ENCODE data around the gene CLK4.

The CLK4 gene

DNA sequence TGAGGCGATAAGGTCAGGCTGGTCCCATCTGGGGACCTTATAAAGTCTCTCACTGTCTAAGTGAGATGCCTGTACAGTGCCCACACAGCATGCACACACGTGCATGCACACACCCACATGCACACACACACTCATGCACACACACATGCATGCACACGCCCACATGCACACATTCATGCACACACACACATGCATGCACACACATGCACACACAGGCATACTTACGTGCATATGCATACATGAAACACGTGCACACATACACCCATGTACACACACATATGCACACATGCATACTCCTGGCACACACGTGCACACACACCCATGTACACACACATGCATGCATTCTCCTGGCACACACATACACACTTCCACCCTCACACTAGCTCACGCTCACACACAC, 48.9 kb downstream of the CLK4 start:
- TF ChIP-seq, protein P1, sequence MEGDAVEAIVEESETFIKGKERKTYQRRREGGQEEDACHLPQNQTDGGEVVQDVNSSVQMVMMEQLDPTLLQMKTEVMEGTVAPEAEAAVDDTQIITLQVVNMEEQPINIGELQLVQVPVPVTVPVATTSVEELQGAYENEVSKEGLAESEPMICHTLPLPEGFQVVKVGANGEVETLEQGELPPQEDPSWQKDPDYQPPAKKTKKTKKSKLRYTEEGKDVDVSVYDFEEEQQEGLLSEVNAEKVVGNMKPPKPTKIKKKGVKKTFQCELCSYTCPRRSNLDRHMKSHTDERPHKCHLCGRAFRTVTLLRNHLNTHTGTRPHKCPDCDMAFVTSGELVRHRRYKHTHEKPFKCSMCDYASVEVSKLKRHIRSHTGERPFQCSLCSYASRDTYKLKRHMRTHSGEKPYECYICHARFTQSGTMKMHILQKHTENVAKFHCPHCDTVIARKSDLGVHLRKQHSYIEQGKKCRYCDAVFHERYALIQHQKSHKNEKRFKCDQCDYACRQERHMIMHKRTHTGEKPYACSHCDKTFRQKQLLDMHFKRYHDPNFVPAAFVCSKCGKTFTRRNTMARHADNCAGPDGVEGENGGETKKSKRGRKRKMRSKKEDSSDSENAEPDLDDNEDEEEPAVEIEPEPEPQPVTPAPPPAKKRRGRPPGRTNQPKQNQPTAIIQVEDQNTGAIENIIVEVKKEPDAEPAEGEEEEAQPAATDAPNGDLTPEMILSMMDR (IDR thresholded peaks at IDR 0.05; ENCODE audit: low read depth, low read length), result no peak
- no peak for DNase-seq (ENCODE audit: extremely low read depth, low read depth)

GRCh38 chr5:178577376-178577839, 49.4 kb downstream of the CLK4 start:
- TF ChIP-seq, protein P1 (IDR thresholded peaks at IDR 0.05; ENCODE audit: low read depth, low read length), result no peak
- DNase-seq (ENCODE audit: extremely low read depth, low read depth), result no peak

DNA sequence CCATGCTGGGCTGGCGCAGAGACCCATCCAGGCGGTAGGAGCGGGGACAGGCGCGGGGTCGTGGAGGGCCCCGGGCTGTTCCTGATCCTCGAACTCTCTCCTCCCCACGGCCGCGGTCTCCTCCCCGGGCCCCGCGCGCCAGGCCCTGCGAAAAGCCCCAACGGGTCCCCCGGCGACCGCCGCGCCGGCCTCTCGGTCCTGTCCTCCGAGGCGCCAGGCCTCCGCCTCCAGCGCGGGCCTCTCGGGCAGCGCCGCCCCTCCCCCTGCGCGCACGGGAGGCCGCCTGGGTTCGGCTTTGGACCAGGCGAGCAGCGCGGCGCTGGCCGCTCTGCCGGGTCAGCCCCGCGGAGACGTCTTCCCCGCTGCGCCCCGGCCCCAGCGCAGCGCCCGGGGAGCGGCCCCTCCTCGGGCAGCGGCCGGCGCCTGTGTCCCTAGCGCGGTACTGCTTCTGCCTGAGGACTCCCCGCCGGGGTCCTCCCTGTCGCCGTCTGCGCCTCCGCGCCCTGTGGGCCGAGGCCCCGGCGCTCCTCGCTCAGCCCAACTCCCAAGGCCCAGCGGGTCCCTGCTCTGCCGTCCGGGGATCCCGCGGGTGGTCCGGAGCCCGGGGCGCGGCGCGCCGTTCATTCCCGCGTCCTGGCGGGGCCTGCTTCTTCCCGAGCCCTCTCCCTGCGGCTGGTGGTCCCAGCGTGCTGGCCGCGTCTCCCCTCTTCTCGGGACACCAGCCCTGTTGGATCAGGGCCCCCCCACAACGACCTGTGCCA, 50.1 kb downstream of the CLK4 start:
- DNase-seq (ENCODE audit: extremely low read depth, low read depth), result no peak
- TF ChIP-seq, protein P1 (IDR thresholded peaks at IDR 0.05; ENCODE audit: low read depth, low read length), result no peak

DNA sequence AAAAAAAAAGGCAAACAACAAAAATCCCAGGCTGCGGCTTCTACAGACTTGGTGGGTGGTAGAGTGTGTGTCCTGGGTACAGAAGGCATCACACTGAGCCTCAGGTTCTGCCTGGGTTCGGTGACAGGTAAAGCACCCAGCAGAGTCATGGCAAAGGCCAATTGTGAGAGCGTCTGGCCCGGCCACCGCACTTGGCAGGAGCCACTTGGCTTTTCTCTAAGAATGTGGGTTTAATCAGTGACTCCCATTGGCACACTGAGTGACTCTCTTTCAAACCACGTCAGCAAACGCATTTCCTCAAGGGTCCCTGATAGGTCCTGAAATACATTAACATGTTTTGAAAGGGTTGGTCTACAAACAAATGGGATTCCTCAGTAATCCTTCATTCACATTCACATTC, 53.6 kb downstream of the CLK4 start:
- TF ChIP-seq, protein P1 (IDR thresholded peaks at IDR 0.05; ENCODE audit: low read depth, low read length), result no peak
- DNase-seq (ENCODE audit: extremely low read depth, low read depth), result no peak

DNA sequence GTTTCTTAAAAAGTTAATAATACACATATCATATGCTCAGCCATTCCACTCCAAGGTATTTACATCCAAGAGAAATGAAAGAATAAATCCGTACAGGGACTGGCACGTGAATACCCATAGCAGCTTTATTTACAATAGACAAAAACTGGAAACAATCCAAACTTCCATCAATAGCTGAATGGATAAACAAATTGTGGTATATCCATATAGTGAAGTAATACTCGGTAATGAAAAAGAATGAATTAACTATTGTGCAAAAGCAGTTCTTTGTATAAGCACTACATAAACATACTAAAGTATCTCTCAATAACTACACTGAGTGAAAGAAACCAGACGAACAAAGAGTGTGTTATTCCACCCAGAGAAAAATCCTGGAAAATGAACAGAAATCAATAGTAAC, 54.2 kb downstream of the CLK4 start:
- no peak for DNase-seq (ENCODE audit: extremely low read depth, low read depth)
- TF ChIP-seq, protein P1 (IDR thresholded peaks at IDR 0.05; ENCODE audit: low read depth, low read length), result no peak

DNA sequence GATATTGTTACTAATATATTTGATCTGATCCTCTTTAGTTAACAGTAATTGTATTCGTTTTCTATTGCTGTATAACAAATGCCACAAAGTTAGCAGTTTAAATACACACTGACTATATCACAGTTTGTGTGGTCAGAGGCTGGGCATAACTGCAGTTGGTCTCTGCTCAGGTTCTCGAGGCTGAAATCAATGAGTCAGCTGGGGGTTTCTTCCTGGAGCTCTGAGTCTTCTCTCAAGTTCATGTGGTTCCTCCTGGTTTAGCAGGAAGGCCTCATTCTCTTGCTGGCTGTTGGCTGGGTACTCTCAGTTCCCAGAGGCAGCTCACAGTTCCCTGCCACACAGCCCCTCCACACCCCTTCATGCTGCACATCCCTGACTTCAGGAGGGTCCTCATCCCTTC, 57.4 kb downstream of the CLK4 start:
- TF ChIP-seq, protein P1 (IDR thresholded peaks at IDR 0.05; ENCODE audit: low read depth, low read length), result no peak
- DNase-seq (ENCODE audit: extremely low read depth, low read depth), result no peak

GRCh38 chr5:178564811-178565550, 61.9 kb downstream of the CLK4 start:
- no peak for DNase-seq (ENCODE audit: extremely low read depth, low read depth)
- TF ChIP-seq, protein P1 (IDR thresholded peaks at IDR 0.05; ENCODE audit: low read depth, low read length), result no peak

Measured in AG09319 (cell line).